Neural cell (in vitro differentiated cells): ENCODE measurements around the gene DZIP1.

ENCODE experiments used
- CTCF ChIP-seq: fragments of 450-650 bp; IDR thresholded peaks from 2 replicates; pipeline ENCODE4 v1.5.1; 2014; ENCODE audit warnings: antibody characterized with exemption, mild to moderate bottlenecking, moderate library complexity; ENCODE audit not compliant: poor library complexity, severe bottlenecking
- MXI1 ChIP-seq: fragments of 450-650 bp; conservative IDR thresholded peaks from 2 replicates; pipeline ENCODE4 v1.6.1; 2014; ENCODE audit warnings: antibody characterized with exemption, mild to moderate bottlenecking; ENCODE audit not compliant: poor library complexity, severe bottlenecking
- REST ChIP-seq: IDR thresholded peaks from 2 replicates; pipeline ENCODE4 v1.6.1; 2012; ENCODE audit warnings: borderline replicate concordance

- TF ChIP-seq CTCF (no peak), MXI1 (no peak), REST (no peak)
Measured at GRCh38 chr13:95623141-95623540, 21.4 kb downstream of the DZIP1 start.
